Ecto neural progenitor cell (in vitro differentiated cells): ENCODE data around the gene FAM149B1.

Experiments
- DNase-seq: peaks from one replicate; pipeline ENCODE4 v3.0.0-alpha.2; 2018; ENCODE audit warnings: low spot score

FAM149B1 gene

GRCh38 chr10:73174148-73174925, 6.4 kb downstream of the FAM149B1 start:
- no peak for DNase-seq

- no peak for DNase-seq
Measured at GRCh38 chr10:73182568-73182967, 14.6 kb downstream of the FAM149B1 start.

GRCh38 chr10:73183667-73184281, 15.9 kb downstream of the FAM149B1 start:
- DNase-seq: no peak

GRCh38 chr10:73186266-73186665, 18.3 kb downstream of the FAM149B1 start:
- DNase-seq: no peak

- no peak for DNase-seq
Measured at GRCh38 chr10:73190188-73190587, 22.3 kb downstream of the FAM149B1 start.

GRCh38 chr10:73205081-73205480, 37.2 kb downstream of the FAM149B1 start:
- no peak for DNase-seq

GRCh38 chr10:73205890-73206289, 38.0 kb downstream of the FAM149B1 start:
- no peak for DNase-seq

GRCh38 chr10:73206385-73206784, 38.5 kb downstream of the FAM149B1 start:
- no peak for DNase-seq

GRCh38 chr10:73207883-73208282, 40.0 kb downstream of the FAM149B1 start:
- no peak for DNase-seq

- DNase-seq: no peak
Measured at GRCh38 chr10:73209705-73210104, 41.8 kb downstream of the FAM149B1 start.

GRCh38 chr10:73210395-73211105, 42.6 kb downstream of the FAM149B1 start:
- DNase-seq: no peak

- DNase-seq: no peak
Measured at GRCh38 chr10:73211106-73211811, 43.3 kb downstream of the FAM149B1 start.

GRCh38 chr10:73215749-73216148, 47.8 kb downstream of the FAM149B1 start:
- DNase-seq: no peak

- DNase-seq: no peak
Measured at GRCh38 chr10:73217628-73218027, 49.7 kb downstream of the FAM149B1 start.

GRCh38 chr10:73218431-73219191, 50.7 kb downstream of the FAM149B1 start:
- DNase-seq: no peak

GRCh38 chr10:73219384-73219783, 51.5 kb downstream of the FAM149B1 start:
- no peak for DNase-seq

GRCh38 chr10:73220989-73221388, 53.1 kb downstream of the FAM149B1 start:
- DNase-seq: no peak

- DNase-seq: no peak
Measured at GRCh38 chr10:73225518-73225917, 57.6 kb downstream of the FAM149B1 start.

- DNase-seq: no peak
Measured at GRCh38 chr10:73226663-73227062, 58.7 kb downstream of the FAM149B1 start.

- no peak for DNase-seq
Measured at GRCh38 chr10:73228247-73228646, 60.3 kb downstream of the FAM149B1 start.

- DNase-seq: no peak
Measured at GRCh38 chr10:73229567-73229966, 61.6 kb downstream of the FAM149B1 start.

GRCh38 chr10:73232887-73233286, 65.0 kb downstream of the FAM149B1 start:
- DNase-seq: peak; percentile 46
